Measurements from ENCODE around the gene SLC36A1.

The SLC36A1 gene

GRCh38 chr5:151454166-151454565 is 6.8 kb downstream of the SLC36A1 start:
- DNase-seq: no peak

- no peak for DNase-seq
Observed at GRCh38 chr5:151454889-151455288, 7.5 kb downstream of the SLC36A1 start.

- no peak for DNase-seq
Observed at GRCh38 chr5:151456321-151456940, 9.0 kb downstream of the SLC36A1 start.

- no peak for DNase-seq
Observed at GRCh38 chr5:151458314-151458713, 10.9 kb downstream of the SLC36A1 start.

- no peak for DNase-seq
Observed at GRCh38 chr5:151459680-151460324, 12.4 kb downstream of the SLC36A1 start.

- no peak for DNase-seq
Observed at GRCh38 chr5:151461312-151461711, 13.9 kb downstream of the SLC36A1 start.

GRCh38 chr5:151463137-151464029 is 16.0 kb downstream of the SLC36A1 start:
- DNase-seq: no peak

- DNase-seq: no peak
Observed at GRCh38 chr5:151464101-151464500, 16.7 kb downstream of the SLC36A1 start.

GRCh38 chr5:151465476-151465875 is 18.1 kb downstream of the SLC36A1 start:
- DNase-seq: no peak

- no peak for DNase-seq
Observed at GRCh38 chr5:151467576-151467975, 20.2 kb downstream of the SLC36A1 start.

GRCh38 chr5:151469386-151469785 is 22.0 kb downstream of the SLC36A1 start:
- DNase-seq: no peak

- DNase-seq: no peak
Observed at GRCh38 chr5:151469992-151470391, 22.6 kb downstream of the SLC36A1 start.

GRCh38 chr5:151470439-151470838 is 23.0 kb downstream of the SLC36A1 start:
- DNase-seq: no peak

GRCh38 chr5:151471276-151471675 is 23.9 kb downstream of the SLC36A1 start:
- DNase-seq: no peak

- no peak for DNase-seq
Observed at GRCh38 chr5:151474799-151475198, 27.4 kb downstream of the SLC36A1 start.

- no peak for DNase-seq
Observed at GRCh38 chr5:151475388-151475787, 28.0 kb downstream of the SLC36A1 start.

- no peak for DNase-seq
Observed at GRCh38 chr5:151476016-151476415, 28.6 kb downstream of the SLC36A1 start.

- no peak for DNase-seq
Observed at GRCh38 chr5:151477101-151477500, 29.7 kb downstream of the SLC36A1 start.

- DNase-seq: no peak
Observed at GRCh38 chr5:151480384-151481293, 33.2 kb downstream of the SLC36A1 start.

- no peak for DNase-seq
Observed at GRCh38 chr5:151483176-151483575, 35.8 kb downstream of the SLC36A1 start.

GRCh38 chr5:151483647-151484046 is 36.2 kb downstream of the SLC36A1 start:
- no peak for DNase-seq

GRCh38 chr5:151487544-151487943 is 40.1 kb downstream of the SLC36A1 start:
- DNase-seq: no peak

GRCh38 chr5:151490627-151491026 is 43.2 kb downstream of the SLC36A1 start:
- no peak for DNase-seq

All from NCI-H2227 treated with DMSO at 0.1 percent for 48 hours (cell line).